ENCODE results near the gene SLC7A5.

DNA sequence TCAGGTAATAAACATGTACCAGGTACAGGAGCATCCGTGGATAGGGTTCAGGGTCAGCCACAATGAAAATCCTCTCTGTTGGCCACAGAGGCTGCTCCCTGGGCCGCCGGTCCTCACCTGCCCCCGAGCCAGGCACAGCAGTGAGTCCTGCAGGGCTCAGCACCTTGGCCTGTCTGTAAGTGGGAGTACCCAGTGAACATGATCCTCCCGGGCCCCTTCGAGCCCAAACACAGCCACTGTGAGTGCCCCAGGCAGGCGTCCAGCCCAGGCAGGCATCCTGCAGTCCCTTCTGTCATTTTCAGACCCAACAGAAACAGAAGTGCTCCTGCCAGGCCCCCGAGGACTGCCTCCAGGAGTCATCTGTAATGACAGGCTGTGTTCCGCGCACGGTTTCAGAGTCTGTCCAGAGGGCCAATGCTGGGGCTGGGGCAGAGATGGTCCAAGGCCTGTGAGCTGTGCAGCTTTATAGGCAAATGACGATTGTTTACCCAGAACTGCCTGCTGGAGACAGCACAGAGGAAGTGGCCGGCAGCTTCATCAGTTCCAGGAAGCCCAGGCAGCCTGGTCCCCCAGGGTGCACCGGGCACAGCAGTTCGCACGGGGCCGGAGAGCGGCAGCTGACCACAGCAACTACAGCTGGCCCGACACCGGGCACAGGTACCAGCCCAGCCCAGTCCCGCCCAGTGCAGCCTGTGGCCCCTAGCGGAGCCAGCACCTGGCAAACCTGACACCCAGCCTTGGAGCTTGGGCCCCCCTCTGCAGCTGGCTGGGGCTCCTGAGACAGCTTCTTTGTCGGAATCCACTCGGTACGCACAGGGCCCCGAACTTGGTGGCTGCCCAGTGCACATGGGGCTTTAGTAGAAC lies 13.2 kb downstream of the SLC7A5 start:
- TF ChIP-seq, protein P1, sequence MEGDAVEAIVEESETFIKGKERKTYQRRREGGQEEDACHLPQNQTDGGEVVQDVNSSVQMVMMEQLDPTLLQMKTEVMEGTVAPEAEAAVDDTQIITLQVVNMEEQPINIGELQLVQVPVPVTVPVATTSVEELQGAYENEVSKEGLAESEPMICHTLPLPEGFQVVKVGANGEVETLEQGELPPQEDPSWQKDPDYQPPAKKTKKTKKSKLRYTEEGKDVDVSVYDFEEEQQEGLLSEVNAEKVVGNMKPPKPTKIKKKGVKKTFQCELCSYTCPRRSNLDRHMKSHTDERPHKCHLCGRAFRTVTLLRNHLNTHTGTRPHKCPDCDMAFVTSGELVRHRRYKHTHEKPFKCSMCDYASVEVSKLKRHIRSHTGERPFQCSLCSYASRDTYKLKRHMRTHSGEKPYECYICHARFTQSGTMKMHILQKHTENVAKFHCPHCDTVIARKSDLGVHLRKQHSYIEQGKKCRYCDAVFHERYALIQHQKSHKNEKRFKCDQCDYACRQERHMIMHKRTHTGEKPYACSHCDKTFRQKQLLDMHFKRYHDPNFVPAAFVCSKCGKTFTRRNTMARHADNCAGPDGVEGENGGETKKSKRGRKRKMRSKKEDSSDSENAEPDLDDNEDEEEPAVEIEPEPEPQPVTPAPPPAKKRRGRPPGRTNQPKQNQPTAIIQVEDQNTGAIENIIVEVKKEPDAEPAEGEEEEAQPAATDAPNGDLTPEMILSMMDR (conservative IDR thresholded peaks at IDR 0.05; ENCODE audit: low read length): no peak
- no peak for TF ChIP-seq EZH2phosphoT487 (IDR thresholded peaks at IDR 0.05; ENCODE audit: borderline replicate concordance, low read depth, low read length)
